Nephron (organoid): ENCODE data around the gene FIS1.
A peak's percentile ranks its signal among the peaks of the same experiment; 100 is the strongest.

Experiments used
- H3K27ac Mint-ChIP-seq, 3 experiments: 2 replicates each; pipeline ENCODE4 v1.8.0; 2020; ENCODE audit warnings: mixed read lengths in 3 of 3, mild to moderate bottlenecking in 2 of 3, moderate library complexity in 1 of 3
- H3K27me3 Mint-ChIP-seq: 2 replicates; pipeline ENCODE4 v1.8.0; 2021; ENCODE audit warnings: low read depth, mild to moderate bottlenecking, moderate library complexity, mixed read lengths
- H3K36me3 Mint-ChIP-seq: 2 replicates; pipeline ENCODE4 v1.8.0; 2020; ENCODE audit warnings: low read depth, mixed read lengths
- H3K4me1 Mint-ChIP-seq: 2 replicates; pipeline ENCODE4 v1.8.0; 2020; ENCODE audit warnings: mixed read lengths
- H3K4me3 Mint-ChIP-seq, 3 experiments: 2 replicates each; pipeline ENCODE4 v1.8.0; 2020; ENCODE audit warnings: mild to moderate bottlenecking in 3 of 3, mixed read lengths in 3 of 3, moderate library complexity in 2 of 3
- H3K9me3 Mint-ChIP-seq: 2 replicates; pipeline ENCODE4 v1.8.0; 2020; ENCODE audit warnings: mixed read lengths
- TF ChIP-seq, protein P1 (sequence below), 3 experiments: fragments of 200-600 bp; sonication (generic); IDR thresholded peaks; one replicate each; pipeline ENCODE4 v1.5.0; 2021; ENCODE audit warnings: antibody characterized with exemption in 3 of 3; ENCODE audit not compliant: unreplicated experiment in 3 of 3

The FIS1 gene

DNA sequence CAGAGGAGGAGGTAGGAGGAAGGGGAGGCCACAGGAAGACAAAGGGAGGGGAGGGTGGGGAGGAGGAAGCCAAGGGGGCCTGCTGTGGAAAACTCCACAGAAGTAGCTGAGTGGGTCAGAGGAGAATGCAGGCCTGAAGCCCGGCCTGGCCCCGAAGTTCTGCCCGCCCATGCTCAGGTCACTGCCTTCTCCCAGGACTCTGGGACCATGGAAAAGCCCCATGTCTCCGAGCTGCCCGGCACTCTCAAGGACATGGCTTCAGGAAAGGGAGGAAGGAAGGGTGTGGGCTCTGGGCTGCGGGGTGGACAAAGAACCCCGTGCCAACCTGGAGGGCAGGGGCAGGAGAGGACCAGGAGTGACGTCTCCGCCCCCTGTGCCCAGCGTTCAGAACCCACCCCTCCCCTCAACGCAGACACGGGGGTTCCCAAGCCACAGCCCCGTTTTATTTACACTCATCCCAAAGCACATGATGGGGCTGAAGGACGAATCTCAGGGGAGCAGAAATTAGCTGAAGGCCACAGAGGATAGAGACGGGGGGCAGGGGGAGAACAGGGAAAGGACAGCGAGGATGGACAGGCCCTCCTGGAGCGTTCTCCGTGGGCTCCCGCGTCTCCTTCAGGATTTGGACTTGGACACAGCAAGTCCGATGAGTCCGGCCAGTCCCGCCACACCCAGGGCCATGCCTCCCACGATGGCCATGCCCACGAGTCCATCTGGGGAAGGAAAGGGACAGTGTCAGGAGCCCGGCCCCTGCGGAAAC is 5.5 kb downstream of the FIS1 start:
- Mint-ChIP-seq H3K4me1 (peaks cover 20% of the 10 kb centered on the region), H3K4me3 (no peak overlapping the region), H3K36me3 (peaks cover 10% of the 10 kb centered on the region), H3K27me3 (no peaks in the 10 kb centered on the region), H3K9me3 (no peaks in the 10 kb centered on the region), H3K27ac (peak overlapping the region in 1 of 3 experiments; percentile 8)
- TF ChIP-seq, protein P1, sequence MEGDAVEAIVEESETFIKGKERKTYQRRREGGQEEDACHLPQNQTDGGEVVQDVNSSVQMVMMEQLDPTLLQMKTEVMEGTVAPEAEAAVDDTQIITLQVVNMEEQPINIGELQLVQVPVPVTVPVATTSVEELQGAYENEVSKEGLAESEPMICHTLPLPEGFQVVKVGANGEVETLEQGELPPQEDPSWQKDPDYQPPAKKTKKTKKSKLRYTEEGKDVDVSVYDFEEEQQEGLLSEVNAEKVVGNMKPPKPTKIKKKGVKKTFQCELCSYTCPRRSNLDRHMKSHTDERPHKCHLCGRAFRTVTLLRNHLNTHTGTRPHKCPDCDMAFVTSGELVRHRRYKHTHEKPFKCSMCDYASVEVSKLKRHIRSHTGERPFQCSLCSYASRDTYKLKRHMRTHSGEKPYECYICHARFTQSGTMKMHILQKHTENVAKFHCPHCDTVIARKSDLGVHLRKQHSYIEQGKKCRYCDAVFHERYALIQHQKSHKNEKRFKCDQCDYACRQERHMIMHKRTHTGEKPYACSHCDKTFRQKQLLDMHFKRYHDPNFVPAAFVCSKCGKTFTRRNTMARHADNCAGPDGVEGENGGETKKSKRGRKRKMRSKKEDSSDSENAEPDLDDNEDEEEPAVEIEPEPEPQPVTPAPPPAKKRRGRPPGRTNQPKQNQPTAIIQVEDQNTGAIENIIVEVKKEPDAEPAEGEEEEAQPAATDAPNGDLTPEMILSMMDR (IDR thresholded peaks at IDR 0.05; ENCODE audit: unreplicated experiment in 3 of 3): no peak

DNA sequence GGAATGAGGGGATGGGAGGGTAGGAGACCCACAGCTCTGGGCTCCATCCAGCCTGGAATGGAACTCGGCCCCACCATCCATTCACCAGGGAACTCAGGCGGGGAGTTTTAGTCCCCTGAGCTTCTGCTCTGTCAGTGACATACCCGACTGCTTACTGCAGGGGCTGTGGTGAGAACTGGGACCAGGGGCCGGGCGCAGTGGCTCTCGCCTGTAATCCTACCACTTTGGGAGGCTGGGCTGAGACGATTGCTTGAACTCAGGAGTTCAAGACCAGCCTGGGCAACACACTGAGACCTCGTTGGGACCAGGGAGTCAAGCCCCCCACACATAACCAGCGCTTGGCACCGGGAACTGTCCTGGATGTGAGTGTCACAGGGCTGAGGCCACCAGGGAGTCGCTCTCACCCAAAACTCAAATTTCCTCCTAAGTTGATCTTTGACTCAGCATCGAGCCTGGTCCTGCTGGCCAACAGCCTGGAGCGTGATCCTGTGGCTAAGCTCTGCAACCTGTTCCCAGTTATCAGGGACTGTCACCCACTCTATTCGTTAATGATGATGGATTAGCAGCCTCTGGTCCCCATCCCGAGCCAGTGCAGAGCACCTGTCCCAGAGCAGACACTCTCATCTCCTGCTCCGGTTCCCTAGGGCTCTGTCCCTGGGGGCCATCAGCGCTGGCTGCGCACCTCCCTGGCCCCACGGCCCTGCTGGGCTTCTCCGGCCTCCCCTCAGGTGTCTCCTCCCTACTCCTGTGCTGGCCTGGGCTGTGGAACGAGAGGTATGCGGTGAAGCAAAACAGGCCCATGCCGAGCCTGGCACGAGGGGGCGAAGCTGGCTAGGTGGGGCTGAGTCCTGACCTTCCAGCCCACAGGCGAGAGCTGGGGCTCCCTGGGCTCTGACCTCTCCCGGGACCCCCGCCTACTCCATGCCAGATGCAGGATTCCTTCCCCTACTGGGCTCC is 6.4 kb downstream of the FIS1 start:
- no peaks in the 10 kb centered on the region for H3K27me3 Mint-ChIP-seq
- peak overlapping the region; percentile 64 to 88 (median 82) for H3K27ac Mint-ChIP-seq
- TF ChIP-seq, protein P1 (IDR thresholded peaks at IDR 0.05; ENCODE audit: unreplicated experiment in 3 of 3): no peak
- no peaks in the 10 kb centered on the region for H3K9me3 Mint-ChIP-seq
- peaks cover 10% of the 10 kb centered on the region for H3K36me3 Mint-ChIP-seq
- peaks cover 14% of the 10 kb centered on the region for H3K4me1 Mint-ChIP-seq
- H3K4me3 Mint-ChIP-seq: peak overlapping the region; percentile 17 to 46 (median 44)

DNA sequence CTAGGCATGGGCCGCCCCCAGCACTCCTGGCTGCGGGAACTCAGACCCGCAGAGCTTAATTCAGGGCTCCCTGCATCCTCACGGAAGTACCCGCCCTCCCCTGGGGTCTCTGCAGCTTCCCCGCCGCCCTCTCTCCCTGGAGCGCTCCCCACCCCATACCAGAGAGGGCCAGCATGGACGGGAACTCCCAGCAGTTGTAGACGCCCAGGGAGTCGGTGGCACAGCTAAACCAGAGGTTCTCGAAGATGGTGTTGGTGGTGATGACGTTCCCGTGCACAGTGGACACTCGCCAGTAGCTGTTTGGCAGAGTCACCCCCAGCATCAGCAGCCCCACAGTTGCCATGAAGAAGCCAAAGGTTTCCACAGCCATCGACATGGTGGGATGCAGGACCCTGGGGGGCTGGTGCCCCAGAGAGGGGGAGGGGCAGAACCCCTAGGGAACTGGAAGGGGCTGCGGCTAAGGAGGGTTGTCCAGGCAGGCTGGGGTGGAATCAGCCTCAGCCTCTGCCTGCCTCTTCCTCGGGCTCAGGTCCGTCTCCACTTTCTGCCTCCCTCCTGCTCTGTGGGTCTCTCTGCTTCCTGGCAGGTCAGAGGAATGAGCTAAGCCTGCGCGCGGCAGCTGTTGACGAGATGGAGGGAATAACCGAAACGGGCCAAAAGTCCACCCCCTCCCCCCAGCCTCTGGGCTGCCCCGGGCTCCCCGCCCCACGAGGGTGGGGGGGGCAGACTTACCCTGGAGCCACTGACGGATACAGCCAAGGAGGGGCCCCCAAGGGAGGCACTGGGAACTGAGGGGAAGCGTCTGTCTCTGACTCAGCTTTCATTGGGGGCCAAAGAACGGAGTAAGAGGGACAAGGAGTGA is 7.4 kb downstream of the FIS1 start, which contains the start of gene CLDN15:
Gene CLDN15 (minus strand): TSS at position 597 of the 862 bp plus-strand sequence. CDS start 221 bp downstream, at position 376.
- Mint-ChIP-seq H3K27me3 (no peaks in the 10 kb centered on the region), H3K4me1 (peaks cover 13% of the 10 kb centered on the region), H3K9me3 (no peaks in the 10 kb centered on the region), H3K36me3 (peaks cover 10% of the 10 kb centered on the region), H3K27ac (peak within 1 kb of the TSS; percentile 64 to 88 (median 82)), H3K4me3 (peak within 1 kb of the TSS in 2 of 3 experiments; percentile 44 to 46)
- TF ChIP-seq, protein P1 (IDR thresholded peaks at IDR 0.05; ENCODE audit: unreplicated experiment in 3 of 3): no peak

DNA sequence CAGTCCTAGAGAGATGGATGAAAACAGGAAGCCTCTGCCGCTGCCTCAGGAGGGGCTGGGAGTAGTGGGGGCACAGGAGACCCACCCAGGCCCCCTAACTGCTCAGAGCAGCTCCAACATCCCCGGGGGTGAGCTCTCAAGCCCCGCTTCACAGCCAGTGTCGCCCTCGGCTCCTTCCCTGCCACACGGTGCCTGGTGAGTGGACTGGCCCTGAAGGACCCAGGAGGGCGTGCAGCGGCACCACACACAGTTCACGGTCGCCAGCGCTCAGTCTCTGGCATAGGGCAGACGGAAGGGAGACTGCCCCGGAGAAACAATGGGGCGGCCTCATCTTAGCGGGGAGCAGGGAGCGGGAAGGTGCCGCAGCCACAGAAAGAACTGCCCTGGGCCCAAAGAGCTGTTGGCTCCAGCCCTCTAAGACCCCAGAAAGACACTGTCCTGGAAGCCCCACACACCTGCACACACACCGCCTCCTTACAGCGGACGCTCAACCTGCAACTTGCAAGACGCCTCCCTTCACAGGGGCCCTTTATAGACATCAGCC is 8.5 kb downstream of the FIS1 start:
- Mint-ChIP-seq H3K9me3 (no peaks in the 10 kb centered on the region), H3K4me1 (peaks cover 13% of the 10 kb centered on the region), H3K27ac (no peak overlapping the region), H3K4me3 (no peak overlapping the region), H3K36me3 (peaks cover 10% of the 10 kb centered on the region), H3K27me3 (no peaks in the 10 kb centered on the region)
- TF ChIP-seq, protein P1 (IDR thresholded peaks at IDR 0.05; ENCODE audit: unreplicated experiment in 3 of 3): no peak

DNA sequence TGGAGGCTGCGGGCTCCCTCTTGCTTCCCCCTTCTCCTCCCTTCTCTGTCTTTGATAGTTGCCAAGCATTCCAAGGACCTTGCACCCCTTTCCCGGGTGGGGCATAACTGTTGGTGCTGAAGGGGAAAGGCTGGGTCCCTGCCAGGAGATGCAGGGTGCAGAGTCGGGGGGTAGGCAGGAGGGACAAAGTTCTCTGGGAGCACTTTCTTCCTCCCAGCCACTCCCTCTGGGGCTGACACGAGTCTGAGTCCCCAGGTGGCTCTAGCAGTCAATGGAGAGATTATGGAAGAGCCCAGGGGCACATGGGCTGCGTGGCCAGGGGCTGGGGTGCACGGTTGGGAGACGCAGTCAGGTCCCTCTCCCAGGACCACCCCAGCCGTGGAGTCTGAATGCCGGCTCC is 9.4 kb downstream of the FIS1 start:
- Mint-ChIP-seq H3K4me1 (peaks cover 13% of the 10 kb centered on the region), H3K36me3 (peaks cover 8% of the 10 kb centered on the region), H3K27me3 (no peaks in the 10 kb centered on the region), H3K4me3 (no peak overlapping the region), H3K27ac (no peak overlapping the region), H3K9me3 (no peaks in the 10 kb centered on the region)
- TF ChIP-seq, protein P1 (IDR thresholded peaks at IDR 0.05; ENCODE audit: unreplicated experiment in 3 of 3): no peak
